HepG2 (cell line): ENCODE measurements around the gene TOP1. TPM values are rescaled to one million over a fixed set of nuclear protein-coding genes. Genes with fewer than 3 reads are reported as not detected.

Source experiments
- ATF7 ChIP-seq, 2 experiments: fragments of 450-650 bp in 1 of 2; sonication (generic) in 1 of 2; formaldehyde crosslinking in 1 of 2; IDR thresholded peaks; 2 replicates each; pipeline versions ENCODE4 v1.4.0 to v1.6.1; 2016 to 2020; ENCODE audit warnings: antibody characterized with exemption in 1 of 2, mild to moderate bottlenecking in 1 of 2, missing genetic modification reagents in 1 of 2
- DNMT1 ChIP-seq: sonication (generic); formaldehyde crosslinking; IDR thresholded peaks from 2 replicates; pipeline ENCODE4 v1.5.1; 2020; ENCODE audit warnings: mild to moderate bottlenecking, missing genetic modification reagents
- MED13 ChIP-seq: sonication (generic); formaldehyde crosslinking; IDR thresholded peaks from 2 replicates; pipeline ENCODE4 v1.5.0; 2020; ENCODE audit warnings: missing genetic modification reagents
- NCOA2 ChIP-seq: sonication (generic); formaldehyde crosslinking; IDR thresholded peaks from 2 replicates; pipeline ENCODE4 v1.8.0; 2022; ENCODE audit warnings: inconsistent platforms
- NONO ChIP-seq, 2 experiments: fragments of 450-650 bp in 1 of 2; sonication (generic) in 1 of 2; formaldehyde crosslinking in 1 of 2; IDR thresholded peaks in 1 of 2; conservative IDR thresholded peaks in 1 of 2; 2 replicates each; pipeline versions ENCODE4 v1.6.1 to v1.8.0; 2017 to 2022; ENCODE audit warnings: mild to moderate bottlenecking in 1 of 2, missing genetic modification reagents in 1 of 2, moderate library complexity in 1 of 2
- SIX1 ChIP-seq: sonication (generic); formaldehyde crosslinking; IDR thresholded peaks from 2 replicates; pipeline ENCODE4 v1.4.0; 2020; ENCODE audit warnings: missing genetic modification reagents, borderline replicate concordance
- SP1 ChIP-seq, 2 experiments: fragments of 450-650 bp in 1 of 2; sonication (generic) in 1 of 2; formaldehyde crosslinking in 1 of 2; IDR thresholded peaks; 2 replicates each; pipeline versions ENCODE4 v1.4.0 to v1.6.1; 2016 to 2020; ENCODE audit warnings: missing genetic modification reagents in 1 of 2
- TBX3 ChIP-seq: fragments of 450-650 bp; IDR thresholded peaks from 2 replicates; pipeline ENCODE4 v1.6.1; 2017; ENCODE audit warnings: antibody characterized with exemption, mild to moderate bottlenecking, inconsistent platforms, borderline replicate concordance
- TCF7 ChIP-seq: sonication (generic); IDR thresholded peaks from 2 replicates; pipeline ENCODE4 v1.6.1; 2016; ENCODE audit warnings: antibody characterized with exemption, low read depth
- XRCC5 ChIP-seq: fragments of 200-400 bp; formaldehyde crosslinking; optimal IDR thresholded peaks from 2 replicates; pipeline ENCODE3; 2017; ENCODE audit warnings: mild to moderate bottlenecking, low read length
- ZBTB3 ChIP-seq: sonication (generic); formaldehyde crosslinking; IDR thresholded peaks from 2 replicates; pipeline ENCODE4 v1.4.0; 2020; ENCODE audit warnings: low read depth, mild to moderate bottlenecking, moderate library complexity, missing genetic modification reagents, borderline replicate concordance
- ZNF10 ChIP-seq: sonication (generic); formaldehyde crosslinking; IDR thresholded peaks from 2 replicates; pipeline ENCODE4 v1.4.0; 2020; ENCODE audit warnings: mild to moderate bottlenecking, low read depth, missing genetic modification reagents, borderline replicate concordance
- ZNF746 ChIP-seq: sonication (generic); formaldehyde crosslinking; IDR thresholded peaks from 2 replicates; pipeline ENCODE4 v1.8.0; 2022; ENCODE audit warnings: mild to moderate bottlenecking, missing genetic modification reagents
- ZSCAN30 ChIP-seq: sonication (generic); formaldehyde crosslinking; IDR thresholded peaks from 2 replicates; pipeline ENCODE4 v1.5.0; 2020; ENCODE audit warnings: mild to moderate bottlenecking, missing genetic modification reagents
- ZSCAN9 ChIP-seq: IDR thresholded peaks from 2 replicates; pipeline ENCODE4 v1.6.1; 2016; ENCODE audit warnings: borderline replicate concordance
- polyA plus RNA-seq, 8 experiments: library from polyadenylated mRNA; depleted of rRNA in 3 of 8; stranded (reverse) in 7 of 8; unstranded in 1 of 8; fragments of >200 nt; fragmentation: Illumina TruSeq in 4 of 8; extraction: Trizol in 4 of 8; gene quantifications; 2 replicates each; pipeline versions ENCODE4 v1.2.1 to v1.2.3, GENCODE V29; 2011 to 2016; ENCODE audit warnings: low read depth in 4 of 8, missing spikeins in 1 of 8, mixed read lengths in 1 of 8; ENCODE audit not compliant: insufficient read depth in 1 of 8
- total RNA-seq, 5 experiments: library from RNA; depleted of rRNA; stranded (reverse); fragments of >200 nt; fragmentation: Illumina TruSeq; extraction: Trizol; gene quantifications; 2 replicates each; pipeline ENCODE4 v1.2.3, GENCODE V29; 2016; ENCODE audit warnings: low read depth in 1 of 5
- TF ChIP-seq, protein P1 (sequence below), 2 experiments: sonication (generic) in 1 of 2; formaldehyde crosslinking in 1 of 2; IDR thresholded peaks; 2 replicates each; pipeline versions ENCODE4 v1.6.1 to v1.9.0; 2014 to 2022; ENCODE audit warnings: antibody characterized with exemption in 1 of 2, borderline replicate concordance in 1 of 2, inconsistent platforms in 1 of 2, low read depth in 1 of 2, missing genetic modification reagents in 1 of 2
- TF ChIP-seq, protein P2 (sequence below): sonication (generic); formaldehyde crosslinking; IDR thresholded peaks from 2 replicates; pipeline ENCODE4 v1.8.0; 2022; ENCODE audit warnings: low read depth, missing genetic modification reagents
- TF ChIP-seq, protein P3 (sequence below): IDR thresholded peaks from 2 replicates; pipeline ENCODE4 v1.6.1; 2016; ENCODE audit warnings: mild to moderate bottlenecking

TOP1 gene
- total and polyA plus RNA-seq, 2 of the 13 experiments (the other 11 are each of a cell fraction or from before 2014, with no cell fraction given): 10.2 to 19.4 TPM

- TF ChIP-seq ZSCAN9 (CRISPR knock-in tag) (peak; percentile 93), TCF7 (peak; percentile 74), TBX3 (peak; percentile 95), ZBTB3 (CRISPR knock-in tag) (peak; percentile 72; the same call in 1 of the 2 replicates), NCOA2 (CRISPR knock-in tag) (peak; percentile 95), SP1 (IDR thresholded peaks at IDR 0.05) (no peak), SP1 (CRISPR knock-in tag; IDR thresholded peaks at IDR 0.05) (peak; percentile 67; the same call in 1 of the 2 replicates), SIX1 (CRISPR knock-in tag) (peak; percentile 99), NONO (IDR thresholded peaks at IDR 0.05) (no peak), NONO (CRISPR knock-in tag; conservative IDR thresholded peaks at IDR 0.05) (peak; percentile 66), MED13 (peak; percentile 78; the same call in 1 of the 2 replicates), ZSCAN30 (CRISPR knock-in tag) (peak; percentile 87), ZNF10 (CRISPR knock-in tag) (no peak), DNMT1 (CRISPR knock-in tag) (no peak), ZNF746 (peak; percentile 93), ATF7 (IDR thresholded peaks at IDR 0.05) (peak; percentile 48; the same call in 1 of the 2 replicates), ATF7 (CRISPR knock-in tag; IDR thresholded peaks at IDR 0.05) (no peak), XRCC5 (peak; percentile 41)
- TF ChIP-seq, protein P1, sequence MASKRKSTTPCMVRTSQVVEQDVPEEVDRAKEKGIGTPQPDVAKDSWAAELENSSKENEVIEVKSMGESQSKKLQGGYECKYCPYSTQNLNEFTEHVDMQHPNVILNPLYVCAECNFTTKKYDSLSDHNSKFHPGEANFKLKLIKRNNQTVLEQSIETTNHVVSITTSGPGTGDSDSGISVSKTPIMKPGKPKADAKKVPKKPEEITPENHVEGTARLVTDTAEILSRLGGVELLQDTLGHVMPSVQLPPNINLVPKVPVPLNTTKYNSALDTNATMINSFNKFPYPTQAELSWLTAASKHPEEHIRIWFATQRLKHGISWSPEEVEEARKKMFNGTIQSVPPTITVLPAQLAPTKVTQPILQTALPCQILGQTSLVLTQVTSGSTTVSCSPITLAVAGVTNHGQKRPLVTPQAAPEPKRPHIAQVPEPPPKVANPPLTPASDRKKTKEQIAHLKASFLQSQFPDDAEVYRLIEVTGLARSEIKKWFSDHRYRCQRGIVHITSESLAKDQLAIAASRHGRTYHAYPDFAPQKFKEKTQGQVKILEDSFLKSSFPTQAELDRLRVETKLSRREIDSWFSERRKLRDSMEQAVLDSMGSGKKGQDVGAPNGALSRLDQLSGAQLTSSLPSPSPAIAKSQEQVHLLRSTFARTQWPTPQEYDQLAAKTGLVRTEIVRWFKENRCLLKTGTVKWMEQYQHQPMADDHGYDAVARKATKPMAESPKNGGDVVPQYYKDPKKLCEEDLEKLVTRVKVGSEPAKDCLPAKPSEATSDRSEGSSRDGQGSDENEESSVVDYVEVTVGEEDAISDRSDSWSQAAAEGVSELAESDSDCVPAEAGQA (IDR thresholded peaks at IDR 0.05; ENCODE audit: low read depth): 0 out of 2 replicates have a peak, but pooled peaks have one; percentile 49
- TF ChIP-seq, protein P1 (CRISPR knock-in tag; IDR thresholded peaks at IDR 0.05; ENCODE audit: borderline replicate concordance): 0 out of 2 replicates have a peak, but pooled peaks have one; percentile 15
- TF ChIP-seq, protein P2, sequence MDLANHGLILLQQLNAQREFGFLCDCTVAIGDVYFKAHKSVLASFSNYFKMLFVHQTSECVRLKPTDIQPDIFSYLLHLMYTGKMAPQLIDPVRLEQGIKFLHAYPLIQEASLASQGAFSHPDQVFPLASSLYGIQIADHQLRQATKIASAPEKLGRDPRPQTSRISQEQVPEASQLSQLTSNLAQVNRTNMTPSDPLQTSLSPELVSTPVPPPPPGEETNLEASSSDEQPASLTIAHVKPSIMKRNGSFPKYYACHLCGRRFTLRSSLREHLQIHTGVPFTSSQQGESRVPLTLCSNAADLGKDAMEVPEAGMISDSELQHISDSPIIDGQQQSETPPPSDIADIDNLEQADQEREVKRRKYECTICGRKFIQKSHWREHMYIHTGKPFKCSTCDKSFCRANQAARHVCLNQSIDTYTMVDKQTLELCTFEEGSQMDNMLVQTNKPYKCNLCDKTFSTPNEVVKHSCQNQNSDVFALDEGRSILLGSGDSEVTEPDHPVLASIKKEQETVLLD (CRISPR knock-in tag): no peak
- TF ChIP-seq, protein P3, sequence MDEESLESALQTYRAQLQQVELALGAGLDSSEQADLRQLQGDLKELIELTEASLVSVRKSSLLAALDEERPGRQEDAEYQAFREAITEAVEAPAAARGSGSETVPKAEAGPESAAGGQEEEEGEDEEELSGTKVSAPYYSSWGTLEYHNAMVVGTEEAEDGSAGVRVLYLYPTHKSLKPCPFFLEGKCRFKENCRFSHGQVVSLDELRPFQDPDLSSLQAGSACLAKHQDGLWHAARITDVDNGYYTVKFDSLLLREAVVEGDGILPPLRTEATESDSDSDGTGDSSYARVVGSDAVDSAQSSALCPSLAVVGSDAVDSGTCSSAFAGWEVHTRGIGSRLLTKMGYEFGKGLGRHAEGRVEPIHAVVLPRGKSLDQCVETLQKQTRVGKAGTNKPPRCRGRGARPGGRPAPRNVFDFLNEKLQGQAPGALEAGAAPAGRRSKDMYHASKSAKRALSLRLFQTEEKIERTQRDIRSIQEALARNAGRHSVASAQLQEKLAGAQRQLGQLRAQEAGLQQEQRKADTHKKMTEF: peak; percentile 99
These were observed 25.3 kb upstream of the TOP1 start (continued) for GRCh38 chr20:41003143-41003935.
